Fibroblast of mammary gland (primary cell): ENCODE results near the gene ANKH.

Experiments used
- DNase-seq: peaks from one replicate; pipeline ENCODE4 v3.0.0-alpha.2; 2010; ENCODE audit warnings: low read depth
- H3K4me3 ChIP-seq: 2 replicates; pipeline ENCODE4 v1.5.1; 2011; ENCODE audit warnings: low read depth, mild to moderate bottlenecking, low read length, moderate library complexity; ENCODE audit not compliant: control insufficient read depth
- CTCF ChIP-seq: conservative IDR thresholded peaks from 2 replicates; pipeline ENCODE4 v1.5.1; 2011; ENCODE audit warnings: low read depth, low read length, inconsistent platforms; ENCODE audit not compliant: control insufficient read depth, insufficient read depth

The ANKH gene

DNA sequence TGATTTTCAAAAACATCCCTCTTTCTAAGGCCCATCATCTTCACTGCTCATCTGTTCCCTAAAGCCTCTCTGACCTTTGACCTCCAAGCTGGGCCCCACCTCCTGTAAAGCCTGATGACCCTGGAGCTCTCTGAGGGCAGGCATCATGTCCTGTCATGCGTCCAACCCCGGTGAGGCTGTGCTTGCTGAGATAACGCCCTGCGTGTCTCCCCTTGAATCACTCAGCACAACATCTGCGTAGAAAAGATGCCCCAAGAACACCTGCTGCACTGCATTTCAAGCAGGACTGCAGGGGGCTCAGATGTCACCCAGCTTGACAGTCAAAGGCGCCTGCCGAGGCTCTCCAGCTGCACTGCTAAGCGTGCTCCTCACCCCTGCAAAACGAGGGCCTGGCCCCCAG lies 129.1 kb downstream of the ANKH start:
- TF ChIP-seq CTCF: no peak
- no peak overlapping the region for H3K4me3 ChIP-seq
- no peak for DNase-seq

DNA sequence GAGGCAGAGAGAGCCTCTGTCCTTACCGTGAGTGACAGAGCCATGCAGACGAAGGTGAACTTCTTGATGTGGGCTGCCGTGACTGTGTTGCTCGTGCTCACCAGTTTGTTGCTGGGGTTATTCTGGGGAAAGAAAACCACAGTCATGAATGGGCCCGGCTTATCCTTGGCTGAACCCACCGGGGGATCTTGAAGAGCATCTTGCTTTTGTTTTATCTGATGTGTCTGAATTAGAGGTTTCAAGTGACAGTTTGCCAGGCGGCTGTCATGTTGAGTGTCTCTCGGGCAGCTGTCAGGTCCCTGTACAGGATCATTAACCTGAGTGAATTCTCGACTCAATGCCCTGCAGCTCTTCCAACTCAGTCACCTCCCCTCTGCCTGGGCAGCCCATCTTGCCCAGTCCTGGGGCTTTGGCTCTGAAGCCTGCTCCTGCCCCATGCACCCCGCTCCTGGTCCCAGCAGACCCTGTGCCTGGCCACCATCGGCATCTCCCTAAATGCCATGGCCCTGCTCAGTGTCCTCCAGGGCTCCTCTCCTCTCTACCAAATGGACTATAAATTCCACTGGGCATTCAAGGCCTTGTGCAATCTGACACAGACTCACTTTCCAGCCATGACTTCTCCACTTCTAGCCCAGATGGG lies 129.7 kb downstream of the ANKH start:
- no peak for DNase-seq
- H3K4me3 ChIP-seq: no peak overlapping the region
- no peak for TF ChIP-seq CTCF

- no peak for DNase-seq
- TF ChIP-seq CTCF: no peak
- no peak overlapping the region for H3K4me3 ChIP-seq
Observed at GRCh38 chr5:14741131-14741530, 130.4 kb downstream of the ANKH start.

DNA sequence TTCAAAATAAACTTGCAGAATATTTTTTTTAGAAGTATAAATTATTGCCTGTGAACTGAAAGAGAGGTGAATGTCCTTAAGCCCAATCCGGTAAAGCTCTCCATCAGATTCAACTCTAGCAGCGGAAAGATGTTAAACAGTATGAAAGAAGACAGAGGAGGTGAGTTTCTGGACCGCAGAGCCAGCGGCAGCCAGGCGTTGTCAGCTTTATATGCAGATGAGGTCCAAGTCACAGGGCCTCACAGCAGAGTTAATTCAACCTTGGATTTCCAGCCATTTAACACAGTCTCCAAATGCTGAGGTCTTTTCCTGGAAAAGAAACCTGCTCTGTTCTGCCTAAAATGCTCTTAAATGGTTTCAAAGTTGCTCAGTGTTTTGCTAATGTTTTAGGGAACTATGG lies 131.6 kb downstream of the ANKH start:
- DNase-seq: no peak
- H3K4me3 ChIP-seq: no peak overlapping the region
- no peak for TF ChIP-seq CTCF

- H3K4me3 ChIP-seq: no peak overlapping the region
- TF ChIP-seq CTCF: no peak
- peak; percentile 78 for DNase-seq
Observed at GRCh38 chr5:14739538-14739937, 132.0 kb downstream of the ANKH start.

- H3K4me3 ChIP-seq: no peak overlapping the region
- no peak for TF ChIP-seq CTCF
- DNase-seq: no peak
Observed at GRCh38 chr5:14738050-14738449, 133.5 kb downstream of the ANKH start.

DNA sequence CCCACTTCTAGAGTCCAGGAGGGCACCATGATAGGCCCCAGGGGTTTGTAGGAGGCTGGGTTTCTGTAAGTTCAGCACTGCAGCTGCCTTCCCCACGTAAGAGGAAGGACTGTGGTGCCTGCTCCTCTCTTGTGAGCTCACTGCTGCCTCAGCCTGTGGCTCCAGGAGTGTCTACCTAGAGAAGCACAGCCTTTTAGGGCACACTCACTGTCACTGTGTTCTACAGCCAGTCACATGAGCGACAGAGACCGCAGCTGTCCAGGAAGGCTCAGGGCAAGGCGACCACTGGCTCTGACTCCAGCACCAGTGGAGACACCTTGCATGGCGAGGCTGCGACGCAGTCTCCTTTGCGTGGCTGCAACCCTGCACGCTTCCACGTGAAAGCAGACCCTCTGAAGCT lies 134.3 kb downstream of the ANKH start:
- no peak overlapping the region for H3K4me3 ChIP-seq
- no peak for DNase-seq
- no peak for TF ChIP-seq CTCF
